Astrocyte of the spinal cord (primary cell): ENCODE data around the gene RHBG.

Experiments used
- DNase-seq: peaks from one replicate; pipeline ENCODE4 v3.0.0; 2011; ENCODE audit warnings: low read depth, low spot score
- H3K4me3 ChIP-seq: 2 replicates; pipeline ENCODE4 v1.5.1; 2011; ENCODE audit warnings: low read depth, mild to moderate bottlenecking, low read length, moderate library complexity
- CTCF ChIP-seq: IDR thresholded peaks from 2 replicates; pipeline ENCODE4 v1.5.1; 2012; ENCODE audit warnings: low read depth, mild to moderate bottlenecking, low read length, inconsistent platforms
- in situ Hi-C: cut with HindIII; loops from 2 replicates; pipeline ENCODE4 v1.10.0; 2017; ENCODE audit warnings: low sequenced_read_pairs

Gene RHBG

GRCh38 chr1:156390469-156391365 lies 21.7 kb downstream of the RHBG start:
- in situ Hi-C loops = no loop called here
- H3K4me3 ChIP-seq = no peak overlapping the region
- TF ChIP-seq CTCF = no peak
- DNase-seq = no peak

GRCh38 chr1:156391366-156391677 lies 22.3 kb downstream of the RHBG start:
- no peak for TF ChIP-seq CTCF
- DNase-seq = no peak
- in situ Hi-C loops = no loop called here
- H3K4me3 ChIP-seq = no peak overlapping the region

- in situ Hi-C loops = no loop called here
- TF ChIP-seq CTCF = no peak
- no peak for DNase-seq
- no peak overlapping the region for H3K4me3 ChIP-seq
These were observed 22.7 kb downstream of the RHBG start for GRCh38 chr1:156391701-156392100.

- no peak for TF ChIP-seq CTCF
- no peak overlapping the region for H3K4me3 ChIP-seq
- in situ Hi-C loops = no loop called here
- no peak for DNase-seq
These were observed 23.4 kb downstream of the RHBG start for GRCh38 chr1:156392452-156392853.

- no peak overlapping the region for H3K4me3 ChIP-seq
- DNase-seq = no peak
- TF ChIP-seq CTCF = no peak
- in situ Hi-C loops = no loop called here
These were observed 24.1 kb downstream of the RHBG start for GRCh38 chr1:156393095-156393494.

- no peak for TF ChIP-seq CTCF
- DNase-seq = no peak
- no peak overlapping the region for H3K4me3 ChIP-seq
- in situ Hi-C loops = no loop called here
These were observed 25.1 kb downstream of the RHBG start for GRCh38 chr1:156394082-156394481.
